HEK293 (cell line): Measurements from ENCODE around the gene SH3BP4.

Source experiments
- CTCF ChIA-PET: fragments of 350-600 bp; formaldehyde crosslinking; extraction: SDS; loops from one replicate; lab custom pipeline; 2021; ENCODE audit warnings: antibody characterized with exemption; lab: Yijun Ruan, JAX
- POLR2A ChIA-PET: fragments of 300-600 bp; formaldehyde crosslinking; extraction: SDS; loops from one replicate; lab custom pipeline; 2020; ENCODE audit warnings: antibody characterized with exemption, inconsistent platforms; lab: Yijun Ruan, JAX
- H3K27ac ChIP-seq: fragments of 200-500 bp; sonication (Bioruptor generic); 2 replicates; pipeline ENCODE4 v1.5.1; 2014; ENCODE audit warnings: low read depth, low read length, control low read depth, inconsistent platforms; ENCODE audit errors: extremely low read depth
- H3K36me3 ChIP-seq, 2 experiments: fragments of 200-500 bp in 1 of 2; sonication (Bioruptor generic) in 1 of 2; 1 replicate in 1 of 2; 2 replicates in 1 of 2; pipeline ENCODE4 v1.5.1; 2014 to 2017; ENCODE audit warnings: inconsistent platforms in 2 of 2, low read length in 2 of 2; ENCODE audit not compliant: control insufficient read depth in 2 of 2, insufficient read depth in 1 of 2
- H3K4me1 ChIP-seq: fragments of 200-500 bp; sonication (Bioruptor generic); 2 replicates; pipeline ENCODE4 v1.5.1; 2014; ENCODE audit warnings: mild to moderate bottlenecking, low read length, inconsistent platforms; ENCODE audit not compliant: control insufficient read depth, insufficient read depth
- H3K4me3 ChIP-seq: 2 replicates; pipeline ENCODE4 v1.5.1; 2011; ENCODE audit warnings: low read depth, mild to moderate bottlenecking, control low read depth, low read length, moderate library complexity
- H3K9me3 ChIP-seq: fragments of 200-500 bp; sonication (Bioruptor generic); 2 replicates; pipeline ENCODE4 v1.5.1; 2014; ENCODE audit warnings: low read depth, low read length, inconsistent platforms; ENCODE audit not compliant: control insufficient read depth, insufficient read depth
- EGR2 ChIP-seq: fragments of 450-650 bp; formaldehyde crosslinking; IDR thresholded peaks from 2 replicates; pipeline ENCODE4 v1.5.1; 2016; ENCODE audit warnings: low read depth, missing biosample characterization, missing genetic modification characterization
- GLIS2 ChIP-seq: fragments of 450-650 bp; formaldehyde crosslinking; IDR thresholded peaks from 2 replicates; pipeline ENCODE4 v1.5.1; 2016; ENCODE audit warnings: missing biosample characterization, missing genetic modification characterization
- OVOL3 ChIP-seq: fragments of 450-650 bp; formaldehyde crosslinking; IDR thresholded peaks from 2 replicates; pipeline ENCODE4 v1.5.1; 2016; ENCODE audit warnings: missing biosample characterization, missing genetic modification characterization
- TRIM28 ChIP-seq: IDR thresholded peaks from 2 replicates; pipeline ENCODE4 v1.6.1; 2011; ENCODE audit warnings: low read length, control low read depth, borderline replicate concordance
- ZBTB20 ChIP-seq: fragments of 450-650 bp; formaldehyde crosslinking; IDR thresholded peaks from 2 replicates; pipeline ENCODE4 v1.5.1; 2016; ENCODE audit warnings: missing biosample characterization, missing genetic modification characterization
- ZEB2 ChIP-seq: fragments of 450-650 bp; formaldehyde crosslinking; IDR thresholded peaks from 2 replicates; pipeline ENCODE4 v1.5.1; 2016; ENCODE audit warnings: missing biosample characterization, missing genetic modification characterization
- ZFHX2 ChIP-seq: fragments of 450-650 bp; formaldehyde crosslinking; conservative IDR thresholded peaks from 2 replicates; pipeline ENCODE4 v1.5.1; 2016; ENCODE audit warnings: missing biosample characterization, missing genetic modification characterization
- ZFP3 ChIP-seq: fragments of 450-650 bp; formaldehyde crosslinking; IDR thresholded peaks from 2 replicates; pipeline ENCODE4 v1.5.1; 2016; ENCODE audit warnings: low read depth, missing biosample characterization, missing genetic modification characterization
- ZNF184 ChIP-seq: fragments of 450-650 bp; IDR thresholded peaks from 2 replicates; pipeline ENCODE4 v1.5.1; 2018; ENCODE audit warnings: missing biosample characterization, mild to moderate bottlenecking, missing genetic modification characterization
- ZNF621 ChIP-seq: fragments of 450-650 bp; formaldehyde crosslinking; IDR thresholded peaks from 2 replicates; pipeline ENCODE4 v1.5.1; 2017; ENCODE audit warnings: missing biosample characterization, missing genetic modification characterization
- ZNF837 ChIP-seq: fragments of 450-650 bp; formaldehyde crosslinking; IDR thresholded peaks from 2 replicates; pipeline ENCODE4 v1.5.1; 2016; ENCODE audit warnings: missing biosample characterization, missing genetic modification characterization
- ZSCAN16 ChIP-seq: fragments of 450-650 bp; formaldehyde crosslinking; IDR thresholded peaks from 2 replicates; pipeline ENCODE4 v1.5.1; 2016; ENCODE audit warnings: missing biosample characterization, missing genetic modification characterization
- TF ChIP-seq, protein P1 (sequence below): fragments of 450-650 bp; formaldehyde crosslinking; IDR thresholded peaks from 2 replicates; pipeline ENCODE4 v1.5.1; 2016; ENCODE audit warnings: missing biosample characterization, missing genetic modification characterization, borderline replicate concordance
- TF ChIP-seq, protein P2 (sequence below): sonication (generic); formaldehyde crosslinking; IDR thresholded peaks from 2 replicates; pipeline ENCODE4 v1.8.1; 2022; ENCODE audit warnings: mild to moderate bottlenecking, moderate library complexity, missing genetic modification reagents
- TF ChIP-seq, protein P3 (sequence below): fragments of 450-650 bp; formaldehyde crosslinking; IDR thresholded peaks from 2 replicates; pipeline ENCODE4 v1.5.1; 2017; ENCODE audit warnings: missing biosample characterization, missing genetic modification characterization
- TF ChIP-seq, protein P4 (sequence below): fragments of 450-650 bp; formaldehyde crosslinking; IDR thresholded peaks from 2 replicates; pipeline ENCODE4 v1.5.1; 2016; ENCODE audit warnings: missing biosample characterization, missing genetic modification characterization

Gene SH3BP4

DNA sequence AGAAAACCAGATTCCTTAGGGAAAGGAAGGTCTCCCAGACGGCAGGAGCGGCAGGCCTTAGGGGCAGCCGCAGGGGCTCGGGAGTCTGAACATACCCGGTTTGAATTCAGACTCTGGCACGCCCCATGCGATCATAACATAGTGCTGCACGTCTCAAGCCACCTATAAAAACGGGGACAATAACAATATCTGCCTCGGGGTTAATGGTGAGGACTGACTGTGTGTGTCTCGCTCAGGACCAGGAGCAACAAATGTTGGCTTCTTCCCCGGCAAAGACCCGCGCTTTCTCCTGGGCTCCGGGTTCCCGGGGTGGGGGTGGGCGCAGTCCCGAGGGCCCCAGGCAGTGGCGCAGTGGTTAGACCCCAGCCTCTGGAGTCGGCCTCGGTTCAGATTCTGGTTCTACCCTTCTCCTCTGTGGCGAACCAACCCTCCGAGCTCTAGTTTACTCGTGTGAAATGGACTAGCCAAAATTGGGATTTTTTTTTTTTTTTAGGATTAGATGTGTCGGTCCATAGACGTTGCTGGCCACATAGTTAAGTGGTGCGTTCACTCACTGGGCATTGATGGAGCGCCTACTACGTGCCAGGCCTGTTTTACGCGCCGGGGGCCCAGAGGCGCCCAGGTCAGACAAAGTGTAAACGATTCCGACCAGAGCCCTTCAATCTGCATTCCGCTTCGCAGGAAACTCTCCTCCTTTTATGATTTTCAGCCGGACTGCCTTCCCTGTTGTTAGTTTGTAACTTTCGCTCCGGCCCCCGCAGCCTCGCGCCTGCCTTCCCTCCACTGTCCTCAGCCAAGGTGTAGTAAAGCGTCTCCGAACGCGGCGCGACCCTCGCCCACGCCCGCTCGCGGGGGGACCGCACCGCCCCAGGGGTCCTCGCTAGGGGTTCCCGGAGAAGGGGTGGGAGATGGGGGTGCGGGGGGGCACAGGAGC is 820 bp upstream of the SH3BP4 start:
- Histone ChIP-seq H3K4me1 (peaks cover 21% of the 10 kb centered on the region), H3K4me3 (peak overlapping the region; percentile 52), H3K9me3 (no peaks in the 10 kb centered on the region), H3K27ac (no peak overlapping the region), H3K36me3 (no peaks in the 10 kb centered on the region)
- TF ChIP-seq ZEB2 (no peak), ZBTB20 (peak; percentile 60), ZNF837 (tag by site-specific recombination) (no peak), ZNF184 (tag by site-specific recombination) (no peak), GLIS2 (tag by site-specific recombination) (peak; percentile 55; the same call in 1 of the 2 replicates), ZFHX2 (tag by site-specific recombination) (peak; percentile 53), EGR2 (peak; percentile 18; the same call in 1 of the 2 replicates), ZNF621 (no peak), ZFP3 (tag by site-specific recombination) (no peak), OVOL3 (no peak), TRIM28 (no peak), ZSCAN16 (no peak)
- TF ChIP-seq, protein P1, sequence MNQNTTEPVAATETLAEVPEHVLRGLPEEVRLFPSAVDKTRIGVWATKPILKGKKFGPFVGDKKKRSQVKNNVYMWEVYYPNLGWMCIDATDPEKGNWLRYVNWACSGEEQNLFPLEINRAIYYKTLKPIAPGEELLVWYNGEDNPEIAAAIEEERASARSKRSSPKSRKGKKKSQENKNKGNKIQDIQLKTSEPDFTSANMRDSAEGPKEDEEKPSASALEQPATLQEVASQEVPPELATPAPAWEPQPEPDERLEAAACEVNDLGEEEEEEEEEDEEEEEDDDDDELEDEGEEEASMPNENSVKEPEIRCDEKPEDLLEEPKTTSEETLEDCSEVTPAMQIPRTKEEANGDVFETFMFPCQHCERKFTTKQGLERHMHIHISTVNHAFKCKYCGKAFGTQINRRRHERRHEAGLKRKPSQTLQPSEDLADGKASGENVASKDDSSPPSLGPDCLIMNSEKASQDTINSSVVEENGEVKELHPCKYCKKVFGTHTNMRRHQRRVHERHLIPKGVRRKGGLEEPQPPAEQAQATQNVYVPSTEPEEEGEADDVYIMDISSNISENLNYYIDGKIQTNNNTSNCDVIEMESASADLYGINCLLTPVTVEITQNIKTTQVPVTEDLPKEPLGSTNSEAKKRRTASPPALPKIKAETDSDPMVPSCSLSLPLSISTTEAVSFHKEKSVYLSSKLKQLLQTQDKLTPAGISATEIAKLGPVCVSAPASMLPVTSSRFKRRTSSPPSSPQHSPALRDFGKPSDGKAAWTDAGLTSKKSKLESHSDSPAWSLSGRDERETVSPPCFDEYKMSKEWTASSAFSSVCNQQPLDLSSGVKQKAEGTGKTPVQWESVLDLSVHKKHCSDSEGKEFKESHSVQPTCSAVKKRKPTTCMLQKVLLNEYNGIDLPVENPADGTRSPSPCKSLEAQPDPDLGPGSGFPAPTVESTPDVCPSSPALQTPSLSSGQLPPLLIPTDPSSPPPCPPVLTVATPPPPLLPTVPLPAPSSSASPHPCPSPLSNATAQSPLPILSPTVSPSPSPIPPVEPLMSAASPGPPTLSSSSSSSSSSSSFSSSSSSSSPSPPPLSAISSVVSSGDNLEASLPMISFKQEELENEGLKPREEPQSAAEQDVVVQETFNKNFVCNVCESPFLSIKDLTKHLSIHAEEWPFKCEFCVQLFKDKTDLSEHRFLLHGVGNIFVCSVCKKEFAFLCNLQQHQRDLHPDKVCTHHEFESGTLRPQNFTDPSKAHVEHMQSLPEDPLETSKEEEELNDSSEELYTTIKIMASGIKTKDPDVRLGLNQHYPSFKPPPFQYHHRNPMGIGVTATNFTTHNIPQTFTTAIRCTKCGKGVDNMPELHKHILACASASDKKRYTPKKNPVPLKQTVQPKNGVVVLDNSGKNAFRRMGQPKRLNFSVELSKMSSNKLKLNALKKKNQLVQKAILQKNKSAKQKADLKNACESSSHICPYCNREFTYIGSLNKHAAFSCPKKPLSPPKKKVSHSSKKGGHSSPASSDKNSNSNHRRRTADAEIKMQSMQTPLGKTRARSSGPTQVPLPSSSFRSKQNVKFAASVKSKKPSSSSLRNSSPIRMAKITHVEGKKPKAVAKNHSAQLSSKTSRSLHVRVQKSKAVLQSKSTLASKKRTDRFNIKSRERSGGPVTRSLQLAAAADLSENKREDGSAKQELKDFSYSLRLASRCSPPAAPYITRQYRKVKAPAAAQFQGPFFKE (tag by site-specific recombination), result no peak
- TF ChIP-seq, protein P2, sequence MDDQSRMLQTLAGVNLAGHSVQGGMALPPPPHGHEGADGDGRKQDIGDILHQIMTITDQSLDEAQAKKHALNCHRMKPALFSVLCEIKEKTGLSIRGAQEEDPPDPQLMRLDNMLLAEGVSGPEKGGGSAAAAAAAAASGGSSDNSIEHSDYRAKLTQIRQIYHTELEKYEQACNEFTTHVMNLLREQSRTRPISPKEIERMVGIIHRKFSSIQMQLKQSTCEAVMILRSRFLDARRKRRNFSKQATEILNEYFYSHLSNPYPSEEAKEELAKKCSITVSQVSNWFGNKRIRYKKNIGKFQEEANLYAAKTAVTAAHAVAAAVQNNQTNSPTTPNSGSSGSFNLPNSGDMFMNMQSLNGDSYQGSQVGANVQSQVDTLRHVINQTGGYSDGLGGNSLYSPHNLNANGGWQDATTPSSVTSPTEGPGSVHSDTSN, result no peak
- TF ChIP-seq, protein P3, sequence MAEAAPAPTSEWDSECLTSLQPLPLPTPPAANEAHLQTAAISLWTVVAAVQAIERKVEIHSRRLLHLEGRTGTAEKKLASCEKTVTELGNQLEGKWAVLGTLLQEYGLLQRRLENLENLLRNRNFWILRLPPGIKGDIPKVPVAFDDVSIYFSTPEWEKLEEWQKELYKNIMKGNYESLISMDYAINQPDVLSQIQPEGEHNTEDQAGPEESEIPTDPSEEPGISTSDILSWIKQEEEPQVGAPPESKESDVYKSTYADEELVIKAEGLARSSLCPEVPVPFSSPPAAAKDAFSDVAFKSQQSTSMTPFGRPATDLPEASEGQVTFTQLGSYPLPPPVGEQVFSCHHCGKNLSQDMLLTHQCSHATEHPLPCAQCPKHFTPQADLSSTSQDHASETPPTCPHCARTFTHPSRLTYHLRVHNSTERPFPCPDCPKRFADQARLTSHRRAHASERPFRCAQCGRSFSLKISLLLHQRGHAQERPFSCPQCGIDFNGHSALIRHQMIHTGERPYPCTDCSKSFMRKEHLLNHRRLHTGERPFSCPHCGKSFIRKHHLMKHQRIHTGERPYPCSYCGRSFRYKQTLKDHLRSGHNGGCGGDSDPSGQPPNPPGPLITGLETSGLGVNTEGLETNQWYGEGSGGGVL, result no peak
- TF ChIP-seq, protein P4, sequence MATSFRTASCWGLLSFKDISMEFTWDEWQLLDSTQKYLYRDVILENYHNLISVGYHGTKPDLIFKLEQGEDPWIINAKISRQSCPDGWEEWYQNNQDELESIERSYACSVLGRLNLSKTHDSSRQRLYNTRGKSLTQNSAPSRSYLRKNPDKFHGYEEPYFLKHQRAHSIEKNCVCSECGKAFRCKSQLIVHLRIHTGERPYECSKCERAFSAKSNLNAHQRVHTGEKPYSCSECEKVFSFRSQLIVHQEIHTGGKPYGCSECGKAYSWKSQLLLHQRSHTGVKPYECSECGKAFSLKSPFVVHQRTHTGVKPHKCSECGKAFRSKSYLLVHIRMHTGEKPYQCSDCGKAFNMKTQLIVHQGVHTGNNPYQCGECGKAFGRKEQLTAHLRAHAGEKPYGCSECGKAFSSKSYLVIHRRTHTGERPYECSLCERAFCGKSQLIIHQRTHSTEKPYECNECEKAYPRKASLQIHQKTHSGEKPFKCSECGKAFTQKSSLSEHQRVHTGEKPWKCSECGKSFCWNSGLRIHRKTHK, result no peak
- CTCF ChIA-PET, result interaction anchor here (1.4 kb wide), 1 partner anchor 71 kb away, joined by 7 read pairs; no protein-coding TSS in a partner anchor
- POLR2A ChIA-PET, result interaction anchor here (0.6 to 0.7 kb wide), 2 partner anchors 71 to 407 kb away, joined by 3 to 4 read pairs; no protein-coding TSS in a partner anchor
